K562 (cell line): ENCODE measurements around the gene FN1. TPM values are rescaled to one million over a fixed set of nuclear protein-coding genes. Genes with fewer than 3 reads are reported as not detected.

Source experiments
- ATAC-seq: fragments of 200-7000 bp; cut with Tn5 transposase; 3 replicates; pipeline ENCODE4 v1.9.1; 2020; ENCODE audit warnings: moderate library complexity
- BruUV-seq: library from RNA; stranded (reverse); fragments of 400-500 nt; replicated peaks from 2 replicates; lab custom pipeline; 2021; lab: Mats Ljungman, UMichigan
- CTCF ChIA-PET: fragments of 300-600 bp; formaldehyde crosslinking; extraction: SDS; loops from one replicate; lab custom pipeline; 2021; ENCODE audit warnings: low intra/inter-chr PET ratio; lab: Yijun Ruan, JAX
- POLR2A ChIA-PET: fragments of 300-600, 350-650 bp; sonication (Branson Sonifier 250); formaldehyde crosslinking; extraction: SDS; loops from one replicate; lab custom pipeline; 2021; ENCODE audit warnings: antibody characterized with exemption, inconsistent platforms; lab: Yijun Ruan, JAX
- DNase-seq, 4 experiments: peaks; one replicate each; pipeline versions ENCODE4 v3.0.0 to v3.0.0-alpha.2; 2011 to 2018; ENCODE audit warnings: low spot score in 3 of 4, mixed read lengths in 3 of 4; ENCODE audit errors: extremely low read depth in 1 of 4
- FAIRE-seq: peaks from 2 replicates; lab custom pipeline; 2011; peaks lifted over from hg19 to GRCh38; lab: Jason Lieb, UNC
- H2AFZ ChIP-seq: 2 replicates; pipeline ENCODE4 v1.6.0; 2011; ENCODE audit warnings: low read depth, low read length, control low read depth, inconsistent platforms
- H3K27ac ChIP-seq: fragments of 200-600 bp; 3 replicates; pipeline ENCODE4 v1.8.0; 2011; ENCODE audit warnings: low read depth, mild to moderate bottlenecking, control low read depth, inconsistent platforms, low read length, moderate library complexity, mixed read lengths; ENCODE audit errors: extremely low read depth
- H3K27me3 ChIP-seq, 2 experiments: fragments of 300-600 bp in 1 of 2; 2 replicates in 1 of 2; 3 replicates in 1 of 2; pipeline versions ENCODE4 v1.6.0 to v1.8.0; 2011; ENCODE audit warnings: inconsistent platforms in 2 of 2, low read length in 2 of 2, mild to moderate bottlenecking in 1 of 2, mixed read lengths in 1 of 2, moderate library complexity in 1 of 2; ENCODE audit not compliant: control insufficient read depth in 2 of 2, insufficient read depth in 2 of 2
- H3K36me3 ChIP-seq: fragments of 300-600 bp; 3 replicates; pipeline ENCODE4 v1.8.0; 2011; ENCODE audit warnings: mild to moderate bottlenecking, low read length, inconsistent platforms; ENCODE audit not compliant: control insufficient read depth, insufficient read depth
- H3K4me1 ChIP-seq, 2 experiments: fragments of 200-600 bp in 1 of 2; replicated peaks in 1 of 2; 2 replicates in 1 of 2; 3 replicates in 1 of 2; pipeline versions ENCODE4 v1.5.1 to v1.8.0; 2011; ENCODE audit warnings: inconsistent platforms in 2 of 2, low read length in 2 of 2, mild to moderate bottlenecking in 1 of 2, mixed read lengths in 1 of 2, moderate library complexity in 1 of 2; ENCODE audit not compliant: control insufficient read depth in 2 of 2, insufficient read depth in 2 of 2
- H3K4me2 ChIP-seq: 2 replicates; pipeline ENCODE4 v1.6.1; 2011; ENCODE audit warnings: low read length, control low read depth, inconsistent platforms, mixed read lengths; ENCODE audit not compliant: insufficient read depth
- H3K4me3 ChIP-seq: fragments of 200-600 bp; sonication (generic), shearing (Covaris generic); 2 replicates; pipeline ENCODE4 v1.5.1; 2016; ENCODE audit warnings: control low read depth, inconsistent platforms
- H3K79me2 ChIP-seq: fragments of 200-600 bp; 3 replicates; pipeline ENCODE4 v1.8.0; 2011; ENCODE audit warnings: low read length, inconsistent platforms; ENCODE audit not compliant: control insufficient read depth, insufficient read depth
- H3K9ac ChIP-seq, 2 experiments: 2 replicates each; pipeline versions ENCODE4 v1.6.0 to v1.6.1; 2011; ENCODE audit warnings: low read depth in 2 of 2, low read length in 2 of 2, control low read depth in 1 of 2, inconsistent platforms in 1 of 2, mild to moderate bottlenecking in 1 of 2, mixed read lengths in 1 of 2; ENCODE audit not compliant: insufficient read depth in 1 of 2
- H3K9me1 ChIP-seq: one replicate; pipeline ENCODE4 v1.6.0; 2011; ENCODE audit warnings: inconsistent platforms, mild to moderate bottlenecking, low read length, moderate library complexity; ENCODE audit not compliant: control insufficient read depth, insufficient read depth
- H3K9me3 ChIP-seq: replicated peaks from 2 replicates; pipeline ENCODE4 v1.5.1; 2011; ENCODE audit warnings: low read depth, low read length, inconsistent platforms; ENCODE audit not compliant: control insufficient read depth, insufficient read depth
- H4K20me1 ChIP-seq: replicated peaks from 2 replicates; pipeline ENCODE4 v1.6.1; 2011; ENCODE audit warnings: low read length, inconsistent platforms, mixed read lengths; ENCODE audit not compliant: control insufficient read depth, insufficient read depth
- CBX8 ChIP-seq: fragments of 200-600 bp; sonication (generic); IDR thresholded peaks from 2 replicates; pipeline ENCODE4 v1.6.1; 2012; ENCODE audit warnings: borderline replicate concordance, mixed run types, low read depth, mild to moderate bottlenecking, moderate library complexity, mixed read lengths, low read length, control low read depth, inconsistent platforms; ENCODE audit not compliant: poor library complexity, severe bottlenecking; ENCODE audit errors: extremely low read depth
- CREM ChIP-seq: IDR thresholded peaks from 2 replicates; pipeline ENCODE4 v1.6.1; 2014; ENCODE audit warnings: antibody characterized with exemption, low read depth
- NCOA1 ChIP-seq: fragments of 450-650 bp; IDR thresholded peaks from 2 replicates; pipeline ENCODE4 v1.6.1; 2016; ENCODE audit warnings: low read depth
- SAFB ChIP-seq: fragments of 200-400 bp; formaldehyde crosslinking; IDR thresholded peaks from 2 replicates; pipeline ENCODE4 v1.6.1; 2017; ENCODE audit warnings: low read depth, low read length, borderline replicate concordance
- SRF ChIP-seq, 2 experiments: fragments of 250-450, 450-650 bp in 1 of 2; sonication (Bioruptor Pico) in 1 of 2; sonication (generic) in 1 of 2; formaldehyde crosslinking; IDR thresholded peaks; 2 replicates each; pipeline versions ENCODE4 v1.5.0 to v1.5.1; 2020 to 2022; ENCODE audit warnings: mild to moderate bottlenecking in 1 of 2, missing genetic modification reagents in 1 of 2
- ZNF224 ChIP-seq: sonication (generic); formaldehyde crosslinking; IDR thresholded peaks from 2 replicates; pipeline ENCODE4 v1.8.0; 2022; ENCODE audit warnings: mild to moderate bottlenecking, missing genetic modification reagents
- ZNF561 ChIP-seq: fragments of 450-650 bp; formaldehyde crosslinking; conservative IDR thresholded peaks from 2 replicates; pipeline ENCODE4 v1.4.0; 2020; ENCODE audit warnings: mild to moderate bottlenecking, moderate library complexity
- WGBS: fragments of 100-300 bp; shearing (Covaris generic); methylation state at CpG from one replicate; pipeline ENCODE4 v1.1.6; 2016; ENCODE audit warnings: low coverage, mixed read lengths; ENCODE audit not compliant: insufficient coverage; ENCODE audit errors: missing lambda C conversion rate; 5-methylcytosine and 5-hydroxymethylcytosine counted together
- in situ Hi-C: fragments of 300-500 bp; cut with MboI; formaldehyde crosslinking; loops from 4 replicates; pipeline ENCODE4 v1.15.0; 2018; ENCODE audit warnings: inconsistent platforms, mixed read lengths
- intact Hi-C: fragments of 100-400 bp; cut with micrococcal nuclease; formaldehyde crosslinking; loops from 2 replicates; pipeline ENCODE4 v1.14.2; 2022
- polyA plus RNA-seq, 8 experiments: library from polyadenylated mRNA; depleted of rRNA in 4 of 8; stranded (reverse) in 5 of 8; unstranded in 3 of 8; fragments of >200 nt; fragmentation: Nextera tagmentation in 2 of 8; fragmentation: Illumina TruSeq in 1 of 8; extraction: Ambion mirVana in 2 of 8; extraction: Trizol in 1 of 8; gene quantifications; 2 replicates each; pipeline versions ENCODE4 v1.2.1 to v1.2.3, GENCODE V29; 2011 to 2014; ENCODE audit warnings: inconsistent platforms in 1 of 8, missing spikeins in 1 of 8
- total RNA-seq, 7 experiments: library from RNA; depleted of rRNA in 6 of 7; stranded (reverse); fragments of >200 nt in 6 of 7; fragmentation: Illumina TruSeq in 2 of 7; extraction: Trizol in 2 of 7; gene quantifications; 2 replicates each; pipeline versions ENCODE4 v1.2.1 to v1.2.3, GENCODE V29; 2011 to 2021; ENCODE audit warnings: low replicate concordance in 1 of 7
- TF ChIP-seq, protein P1 (sequence below): sonication (generic); formaldehyde crosslinking; IDR thresholded peaks from 2 replicates; pipeline ENCODE4 v1.8.1; 2023; ENCODE audit warnings: missing genetic modification reagents, mild to moderate bottlenecking, borderline replicate concordance
- TF ChIP-seq, protein P2 (sequence below): fragments of 150-350 bp; conservative IDR thresholded peaks from 2 replicates; pipeline ENCODE4 v1.6.1; 2014; ENCODE audit warnings: low read length

Gene FN1
- total and polyA plus RNA-seq, 9 of the 15 experiments (the other 6 are each of a cell fraction or from before 2014, with no cell fraction given), result 7.4 to 19.1 (median 11.2) TPM

GRCh38 chr2:215338883-215339679, 96.8 kb downstream of the FN1 start (continued):
- TF ChIP-seq SAFB, result no peak
- TF ChIP-seq CBX8, result no peak
- TF ChIP-seq, all 486 proteins: peak for 0

- ChIA-PET POLR2A (no interaction called here), CTCF (no interaction called here)
- Histone ChIP-seq H2AFZ (no peak overlapping the region), H3K4me2 (no peak overlapping the region), H3K36me3 (peaks cover 91% of the 10 kb centered on the region), H4K20me1 (no peaks in the 10 kb centered on the region), H3K79me2 (peaks cover 40% of the 10 kb centered on the region), H3K9me1 (no peaks in the 10 kb centered on the region), H3K4me1 (no peaks in the 10 kb centered on the region; a peak in 1 of 5 replicates), H3K4me3 (no peak overlapping the region), H3K27ac (no peak overlapping the region), H3K9me3 (no peaks in the 10 kb centered on the region), H3K9ac (no peak overlapping the region), H3K27me3 (no peaks in the 10 kb centered on the region)
- FAIRE-seq, result no peak
- in situ Hi-C loops, result no loop called here
- DNase-seq, result no peak
- BruUV-seq, result no TSS peak
- ATAC-seq, result no peak
- 86% methylated on average over 4 of the region's 5 CpGs for WGBS
- intact Hi-C loops, result no loop called here
- TF ChIP-seq ZNF561 (CRISPR knock-in tag), result no peak
- TF ChIP-seq, protein P1, sequence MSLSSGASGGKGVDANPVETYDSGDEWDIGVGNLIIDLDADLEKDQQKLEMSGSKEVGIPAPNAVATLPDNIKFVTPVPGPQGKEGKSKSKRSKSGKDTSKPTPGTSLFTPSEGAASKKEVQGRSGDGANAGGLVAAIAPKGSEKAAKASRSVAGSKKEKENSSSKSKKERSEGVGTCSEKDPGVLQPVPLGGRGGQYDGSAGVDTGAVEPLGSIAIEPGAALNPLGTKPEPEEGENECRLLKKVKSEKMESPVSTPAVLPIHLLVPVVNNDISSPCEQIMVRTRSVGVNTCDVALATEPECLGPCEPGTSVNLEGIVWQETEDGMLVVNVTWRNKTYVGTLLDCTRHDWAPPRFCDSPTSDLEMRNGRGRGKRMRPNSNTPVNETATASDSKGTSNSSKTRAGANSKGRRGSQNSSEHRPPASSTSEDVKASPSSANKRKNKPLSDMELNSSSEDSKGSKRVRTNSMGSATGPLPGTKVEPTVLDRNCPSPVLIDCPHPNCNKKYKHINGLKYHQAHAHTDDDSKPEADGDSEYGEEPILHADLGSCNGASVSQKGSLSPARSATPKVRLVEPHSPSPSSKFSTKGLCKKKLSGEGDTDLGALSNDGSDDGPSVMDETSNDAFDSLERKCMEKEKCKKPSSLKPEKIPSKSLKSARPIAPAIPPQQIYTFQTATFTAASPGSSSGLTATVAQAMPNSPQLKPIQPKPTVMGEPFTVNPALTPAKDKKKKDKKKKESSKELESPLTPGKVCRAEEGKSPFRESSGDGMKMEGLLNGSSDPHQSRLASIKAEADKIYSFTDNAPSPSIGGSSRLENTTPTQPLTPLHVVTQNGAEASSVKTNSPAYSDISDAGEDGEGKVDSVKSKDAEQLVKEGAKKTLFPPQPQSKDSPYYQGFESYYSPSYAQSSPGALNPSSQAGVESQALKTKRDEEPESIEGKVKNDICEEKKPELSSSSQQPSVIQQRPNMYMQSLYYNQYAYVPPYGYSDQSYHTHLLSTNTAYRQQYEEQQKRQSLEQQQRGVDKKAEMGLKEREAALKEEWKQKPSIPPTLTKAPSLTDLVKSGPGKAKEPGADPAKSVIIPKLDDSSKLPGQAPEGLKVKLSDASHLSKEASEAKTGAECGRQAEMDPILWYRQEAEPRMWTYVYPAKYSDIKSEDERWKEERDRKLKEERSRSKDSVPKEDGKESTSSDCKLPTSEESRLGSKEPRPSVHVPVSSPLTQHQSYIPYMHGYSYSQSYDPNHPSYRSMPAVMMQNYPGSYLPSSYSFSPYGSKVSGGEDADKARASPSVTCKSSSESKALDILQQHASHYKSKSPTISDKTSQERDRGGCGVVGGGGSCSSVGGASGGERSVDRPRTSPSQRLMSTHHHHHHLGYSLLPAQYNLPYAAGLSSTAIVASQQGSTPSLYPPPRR (CRISPR knock-in tag), result no peak
- no peak for TF ChIP-seq NCOA1
- no peak for TF ChIP-seq ZNF224 (CRISPR knock-in tag)
- TF ChIP-seq, protein P2, sequence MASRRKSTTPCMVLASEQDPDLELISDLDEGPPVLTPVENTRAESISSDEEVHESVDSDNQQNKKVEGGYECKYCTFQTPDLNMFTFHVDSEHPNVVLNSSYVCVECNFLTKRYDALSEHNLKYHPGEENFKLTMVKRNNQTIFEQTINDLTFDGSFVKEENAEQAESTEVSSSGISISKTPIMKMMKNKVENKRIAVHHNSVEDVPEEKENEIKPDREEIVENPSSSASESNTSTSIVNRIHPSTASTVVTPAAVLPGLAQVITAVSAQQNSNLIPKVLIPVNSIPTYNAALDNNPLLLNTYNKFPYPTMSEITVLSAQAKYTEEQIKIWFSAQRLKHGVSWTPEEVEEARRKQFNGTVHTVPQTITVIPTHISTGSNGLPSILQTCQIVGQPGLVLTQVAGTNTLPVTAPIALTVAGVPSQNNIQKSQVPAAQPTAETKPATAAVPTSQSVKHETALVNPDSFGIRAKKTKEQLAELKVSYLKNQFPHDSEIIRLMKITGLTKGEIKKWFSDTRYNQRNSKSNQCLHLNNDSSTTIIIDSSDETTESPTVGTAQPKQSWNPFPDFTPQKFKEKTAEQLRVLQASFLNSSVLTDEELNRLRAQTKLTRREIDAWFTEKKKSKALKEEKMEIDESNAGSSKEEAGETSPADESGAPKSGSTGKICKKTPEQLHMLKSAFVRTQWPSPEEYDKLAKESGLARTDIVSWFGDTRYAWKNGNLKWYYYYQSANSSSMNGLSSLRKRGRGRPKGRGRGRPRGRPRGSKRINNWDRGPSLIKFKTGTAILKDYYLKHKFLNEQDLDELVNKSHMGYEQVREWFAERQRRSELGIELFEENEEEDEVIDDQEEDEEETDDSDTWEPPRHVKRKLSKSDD, result no peak
- no peak for TF ChIP-seq CREM
- TF ChIP-seq SRF (CRISPR knock-in tag; IDR thresholded peaks at IDR 0.05), result no peak
Measured at GRCh38 chr2:215332872-215333595, 102.8 kb downstream of the FN1 start.
